AG09319 (cell line): ENCODE results near the gene TBX15.

Experiments
- DNase-seq: peaks from one replicate; pipeline ENCODE4 v3.0.0-alpha.2; 2010; ENCODE audit warnings: low read depth; ENCODE audit errors: extremely low read depth
- CTCF ChIP-seq: IDR thresholded peaks from 2 replicates; pipeline ENCODE4 v1.5.1; 2011; ENCODE audit warnings: low read depth, mild to moderate bottlenecking, inconsistent platforms, low read length, moderate library complexity

The TBX15 gene

GRCh38 chr1:118984086-118984721, 3.9 kb downstream of the TBX15 start:
- TF ChIP-seq CTCF: no peak
- DNase-seq: no peak

DNA sequence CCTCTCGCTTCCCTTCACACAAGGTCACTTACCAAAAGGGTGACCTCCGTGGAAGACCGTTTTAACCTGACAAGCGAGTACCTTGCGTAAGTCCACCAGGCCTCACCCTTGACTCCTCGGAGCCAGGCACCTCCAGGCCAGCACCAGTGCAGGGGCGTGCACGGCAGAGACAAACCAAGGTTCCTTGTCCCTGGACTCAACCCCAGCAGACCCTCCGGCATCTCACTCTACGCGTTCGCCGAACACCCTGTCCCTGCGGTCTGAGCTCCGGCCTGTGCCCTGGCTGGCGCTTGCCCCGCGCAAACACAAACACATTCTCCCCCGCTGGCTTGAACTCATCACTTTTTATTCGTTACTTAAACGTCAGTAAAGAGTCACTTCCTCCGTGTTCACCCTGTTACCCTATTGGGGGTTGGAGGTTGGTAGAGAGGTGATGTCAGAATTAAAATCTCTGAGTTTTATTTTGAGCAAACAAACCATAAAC, 4.5 kb downstream of the TBX15 start:
- DNase-seq: no peak
- no peak for TF ChIP-seq CTCF

DNA sequence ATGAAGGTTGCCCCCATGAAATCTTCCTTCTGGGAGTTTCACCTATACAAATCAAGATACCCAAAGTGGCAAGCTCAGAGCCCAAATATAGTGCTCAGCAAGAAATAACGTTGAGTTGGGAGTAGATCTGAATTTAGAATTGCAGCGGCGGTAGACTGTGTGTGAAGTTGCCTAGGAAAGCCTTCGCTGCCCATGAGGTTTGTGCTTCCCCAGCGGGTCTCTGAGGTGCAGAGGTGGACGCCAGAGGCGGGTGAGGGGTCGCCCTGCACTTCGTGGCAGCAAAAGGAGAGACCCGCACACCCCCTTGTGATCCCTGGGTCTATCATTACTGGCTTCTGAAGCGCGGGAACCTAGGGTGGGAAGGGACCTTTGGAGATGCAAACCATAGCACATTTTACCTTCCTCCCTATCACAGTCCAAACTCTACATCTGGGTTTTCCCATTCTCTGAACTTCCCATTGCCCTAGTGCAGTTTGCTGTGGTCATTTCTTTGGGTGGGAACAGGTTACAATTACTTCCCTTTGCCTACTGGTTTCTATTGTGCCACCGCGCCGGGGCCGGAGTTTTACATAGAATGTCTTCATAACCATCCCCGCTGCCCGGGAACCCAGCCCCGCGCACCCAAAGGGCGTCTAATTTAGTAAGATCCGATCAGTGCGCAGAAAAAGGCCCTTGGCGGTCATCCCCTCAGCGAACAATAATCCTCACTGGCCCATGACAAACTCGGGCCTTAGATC, 5.2 kb downstream of the TBX15 start:
- DNase-seq: no peak
- no peak for TF ChIP-seq CTCF

GRCh38 chr1:118982266-118982665, 5.9 kb downstream of the TBX15 start:
- DNase-seq: no peak
- TF ChIP-seq CTCF: no peak

GRCh38 chr1:118981436-118981835, 6.7 kb downstream of the TBX15 start:
- no peak for DNase-seq
- no peak for TF ChIP-seq CTCF

- TF ChIP-seq CTCF: no peak
- no peak for DNase-seq
Observed at GRCh38 chr1:118979754-118980575, 8.2 kb downstream of the TBX15 start.
